SH-SY5Y (cell line): ENCODE data around the gene TMEM145.

Experiments used
- GATA2 ChIP-seq: IDR thresholded peaks from 2 replicates; pipeline ENCODE4 v1.6.1; 2011; ENCODE audit warnings: mild to moderate bottlenecking, low read depth, low read length
- GATA3 ChIP-seq: IDR thresholded peaks from 2 replicates; pipeline ENCODE4 v1.6.1; 2011; ENCODE audit warnings: low read depth, mild to moderate bottlenecking, low read length, moderate library complexity

Gene TMEM145

DNA sequence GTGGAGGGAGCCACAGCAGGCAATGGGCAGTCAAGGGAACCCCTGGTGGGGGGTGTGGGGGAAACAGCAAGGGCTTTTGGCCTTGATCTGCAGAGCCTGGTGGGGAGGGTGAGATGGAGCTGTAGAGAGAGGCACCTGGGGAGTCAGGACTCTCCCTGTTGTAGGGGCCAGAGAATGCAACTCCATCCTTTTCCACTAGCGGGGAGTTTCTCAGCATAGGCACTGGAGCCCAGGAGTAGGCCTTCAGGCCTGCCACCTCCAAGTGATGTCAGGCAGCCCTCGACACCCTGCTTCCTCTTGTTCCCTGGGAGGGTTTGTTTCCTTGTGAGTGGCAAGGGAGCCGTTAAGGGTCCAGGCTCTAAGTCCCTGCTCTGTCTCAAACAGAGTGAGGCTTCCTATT lies 37.3 kb downstream of the TMEM145 start:
- no peak for TF ChIP-seq GATA2
- no peak for TF ChIP-seq GATA3

DNA sequence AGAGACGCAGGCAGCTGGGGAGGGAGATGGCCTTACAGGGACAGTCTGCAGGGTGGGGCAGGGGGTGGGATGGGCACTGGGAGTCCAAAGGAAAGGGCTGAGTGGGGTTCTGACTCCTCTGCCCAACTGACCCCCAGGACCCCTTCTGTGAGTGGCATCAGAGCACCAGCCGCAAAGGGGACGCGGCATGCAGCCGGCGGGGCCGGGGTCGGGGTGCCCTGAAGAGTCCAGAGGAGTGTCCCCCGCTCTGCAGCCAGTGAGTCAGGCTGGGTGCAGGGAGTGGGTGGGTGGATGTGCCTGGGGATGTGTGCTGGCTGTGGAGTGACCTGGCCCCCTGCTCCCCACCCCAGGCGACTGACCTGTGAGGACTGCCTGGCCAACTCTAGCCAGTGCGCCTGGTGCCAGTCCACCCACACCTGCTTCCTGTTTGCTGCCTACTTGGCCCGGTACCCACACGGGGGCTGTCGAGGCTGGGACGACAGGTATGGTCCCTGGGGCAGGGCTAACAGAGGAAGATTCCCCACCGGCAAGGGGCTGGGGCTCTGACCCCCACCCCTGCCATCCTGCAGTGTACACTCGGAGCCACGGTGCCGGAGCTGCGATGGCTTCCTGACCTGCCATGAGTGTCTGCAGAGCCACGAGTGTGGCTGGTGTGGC lies 38.1 kb downstream of the TMEM145 start:
- TF ChIP-seq GATA2 (no peak), GATA3 (no peak)

- TF ChIP-seq GATA3 (no peak), GATA2 (no peak)
Observed at GRCh38 chr19:42352301-42353259, 39.5 kb downstream of the TMEM145 start.

- TF ChIP-seq GATA2 (no peak), GATA3 (no peak)
Observed at GRCh38 chr19:42353341-42354015, 40.4 kb downstream of the TMEM145 start.

GRCh38 chr19:42355896-42356295 lies 42.8 kb downstream of the TMEM145 start:
- no peak for TF ChIP-seq GATA2
- TF ChIP-seq GATA3, result no peak

DNA sequence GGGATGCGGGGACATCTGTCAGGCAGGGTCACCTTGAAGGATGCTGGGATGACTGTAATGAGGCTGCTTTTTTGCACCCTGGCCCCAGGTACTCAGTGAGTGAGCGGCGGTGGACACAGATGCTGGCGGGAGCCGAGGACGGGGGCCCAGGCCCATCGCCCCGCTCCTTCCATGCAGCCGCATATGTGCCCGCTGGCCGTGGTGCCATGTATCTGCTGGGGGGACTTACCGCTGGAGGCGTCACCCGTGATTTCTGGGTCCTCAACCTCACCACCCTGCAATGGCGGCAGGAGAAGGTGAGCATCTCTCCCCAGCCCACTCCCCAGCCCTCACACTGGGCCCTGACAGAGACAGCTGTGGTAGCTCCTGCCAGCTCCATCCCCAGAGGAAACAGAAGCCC lies 43.6 kb downstream of the TMEM145 start:
- TF ChIP-seq GATA2 (no peak), GATA3 (no peak)

GRCh38 chr19:42357290-42357689 lies 44.2 kb downstream of the TMEM145 start:
- TF ChIP-seq GATA3, result no peak

GRCh38 chr19:42360787-42361544 lies 47.9 kb downstream of the TMEM145 start:
- no peak for TF ChIP-seq GATA3
- no peak for TF ChIP-seq GATA2

DNA sequence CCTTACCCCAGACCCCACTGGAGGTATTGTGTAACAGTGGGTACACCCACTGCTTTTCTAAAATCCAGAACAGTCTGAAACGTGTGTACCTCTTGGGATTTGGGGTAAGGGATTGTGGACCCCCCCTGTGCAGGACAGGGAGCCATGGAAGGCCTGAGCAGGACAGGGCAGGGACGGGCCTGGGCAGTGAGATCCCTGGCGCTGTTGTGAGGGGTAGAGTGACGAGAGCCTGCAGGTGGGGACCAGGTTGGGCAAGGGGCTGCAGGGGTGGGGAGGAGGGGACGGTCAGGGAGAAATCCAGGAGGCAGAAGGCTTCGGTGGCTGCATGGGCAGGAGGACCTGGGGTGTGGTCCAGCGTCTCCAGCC lies 48.4 kb downstream of the TMEM145 start:
- TF ChIP-seq GATA2 (no peak), GATA3 (no peak)

DNA sequence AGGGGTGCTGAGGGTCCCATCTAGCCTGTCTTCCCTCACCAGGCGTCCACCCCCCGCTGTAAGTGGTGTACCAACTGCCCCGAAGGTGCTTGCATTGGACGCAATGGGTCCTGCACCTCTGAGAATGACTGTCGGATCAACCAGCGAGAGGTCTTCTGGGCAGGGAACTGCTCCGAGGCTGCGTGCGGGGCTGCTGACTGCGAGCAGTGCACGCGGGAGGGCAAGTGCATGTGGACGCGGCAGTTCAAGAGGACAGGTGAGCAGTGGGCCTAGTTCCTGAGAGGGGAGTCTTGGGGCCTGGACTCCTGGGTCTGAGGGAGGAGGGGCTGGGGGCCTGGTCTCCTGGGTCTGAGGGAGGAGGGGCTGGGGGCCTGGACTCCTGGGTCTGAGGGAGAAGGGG lies 49.2 kb downstream of the TMEM145 start:
- no peak for TF ChIP-seq GATA2
- no peak for TF ChIP-seq GATA3

- TF ChIP-seq GATA2 (no peak), GATA3 (no peak)
Observed at GRCh38 chr19:42362891-42363440, 49.9 kb downstream of the TMEM145 start.

GRCh38 chr19:42363614-42364346 lies 50.7 kb downstream of the TMEM145 start:
- no peak for TF ChIP-seq GATA2
- TF ChIP-seq GATA3, result no peak

GRCh38 chr19:42366673-42367072 lies 53.6 kb downstream of the TMEM145 start:
- TF ChIP-seq GATA3, result no peak
- no peak for TF ChIP-seq GATA2
